Measurements from ENCODE around the gene FADS6.

GRCh38 chr17:74920306-74920620 lies 26.8 kb upstream of the FADS6 start:
- TF ChIP-seq CTCF (IDR thresholded peaks at IDR 0.05; ENCODE audit: low read depth, low read length) (no peak), POLR2A (IDR thresholded peaks at IDR 0.05; ENCODE audit: extremely low read depth, insufficient read length) (no peak), MYC (IDR thresholded peaks at IDR 0.05; ENCODE audit: low read depth, low read length) (no peak)
- TF ChIP-seq, protein P1, sequence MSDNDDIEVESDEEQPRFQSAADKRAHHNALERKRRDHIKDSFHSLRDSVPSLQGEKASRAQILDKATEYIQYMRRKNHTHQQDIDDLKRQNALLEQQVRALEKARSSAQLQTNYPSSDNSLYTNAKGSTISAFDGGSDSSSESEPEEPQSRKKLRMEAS (IDR thresholded peaks at IDR 0.05; ENCODE audit: low read depth, low read length) = no peak

Data from NB4 (cell line).